Right atrium auricular region (tissue), 2 donors: ENCODE data around the gene PLAGL2. TPM values are rescaled to one million over a fixed set of nuclear protein-coding genes. Genes with fewer than 3 reads are reported as not detected.

Experiments
- DNase-seq: peaks from one replicate; pipeline ENCODE4 v3.0.0-alpha.2; 2019; ENCODE audit warnings: low spot score
- H3K27ac ChIP-seq, 2 donors: fragments of 200-600 bp; sonication (generic); 1 replicate in 1 of 2; 2 replicates in 1 of 2; pipeline ENCODE4 v1.5.1; 2016 to 2019
- H3K27me3 ChIP-seq, 2 donors: fragments of 200-600 bp; sonication (generic); one replicate each; pipeline versions ENCODE4 v1.5.1 to v1.6.0; 2017 to 2019
- H3K36me3 ChIP-seq: fragments of 200-600 bp; sonication (generic); one replicate; pipeline ENCODE4 v1.5.1; 2016
- H3K4me1 ChIP-seq, 2 donors: fragments of 200-600 bp; sonication (generic); one replicate each; pipeline versions ENCODE4 v1.5.1 to v1.6.0; 2017 to 2019
- H3K4me3 ChIP-seq, 2 donors: fragments of 200-600 bp; sonication (generic); 1 replicate in 1 of 2; 2 replicates in 1 of 2; pipeline ENCODE4 v1.5.1; 2017 to 2019; ENCODE audit warnings: mild to moderate bottlenecking in 1 of 2, moderate library complexity in 1 of 2
- H3K9me3 ChIP-seq, 2 donors: fragments of 200-600 bp; sonication (generic); one replicate each; pipeline ENCODE4 v1.5.1; 2019
- total RNA-seq, 2 donors: library from RNA; depleted of rRNA; stranded (reverse); fragments of >200 nt; gene quantifications; one replicate each; pipeline ENCODE4 v1.1.0, GENCODE V29; 2016
- TF ChIP-seq, protein P1 (sequence below), 2 donors: fragments of 200-600 bp; sonication (generic); IDR thresholded peaks; one replicate each; pipeline ENCODE4 v1.5.1; 2019; ENCODE audit warnings: antibody characterized with exemption in 2 of 2

PLAGL2 gene
- total RNA-seq, 2 donors from 2014 or later, result 7.0 to 8.1 TPM

GRCh38 chr20:32168184-32168910 is 39.2 kb downstream of the PLAGL2 start:
- Histone ChIP-seq H3K4me1 (no peaks in the 10 kb centered on the region), H3K9me3 (no peaks in the 10 kb centered on the region), H3K27me3 (no peaks in the 10 kb centered on the region), H3K36me3 (peaks cover 33% of the 10 kb centered on the region), H3K4me3 (no peak overlapping the region), H3K27ac (no peak overlapping the region)
- no peak for DNase-seq
- TF ChIP-seq, protein P1, sequence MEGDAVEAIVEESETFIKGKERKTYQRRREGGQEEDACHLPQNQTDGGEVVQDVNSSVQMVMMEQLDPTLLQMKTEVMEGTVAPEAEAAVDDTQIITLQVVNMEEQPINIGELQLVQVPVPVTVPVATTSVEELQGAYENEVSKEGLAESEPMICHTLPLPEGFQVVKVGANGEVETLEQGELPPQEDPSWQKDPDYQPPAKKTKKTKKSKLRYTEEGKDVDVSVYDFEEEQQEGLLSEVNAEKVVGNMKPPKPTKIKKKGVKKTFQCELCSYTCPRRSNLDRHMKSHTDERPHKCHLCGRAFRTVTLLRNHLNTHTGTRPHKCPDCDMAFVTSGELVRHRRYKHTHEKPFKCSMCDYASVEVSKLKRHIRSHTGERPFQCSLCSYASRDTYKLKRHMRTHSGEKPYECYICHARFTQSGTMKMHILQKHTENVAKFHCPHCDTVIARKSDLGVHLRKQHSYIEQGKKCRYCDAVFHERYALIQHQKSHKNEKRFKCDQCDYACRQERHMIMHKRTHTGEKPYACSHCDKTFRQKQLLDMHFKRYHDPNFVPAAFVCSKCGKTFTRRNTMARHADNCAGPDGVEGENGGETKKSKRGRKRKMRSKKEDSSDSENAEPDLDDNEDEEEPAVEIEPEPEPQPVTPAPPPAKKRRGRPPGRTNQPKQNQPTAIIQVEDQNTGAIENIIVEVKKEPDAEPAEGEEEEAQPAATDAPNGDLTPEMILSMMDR (IDR thresholded peaks at IDR 0.05), result no peak

- Histone ChIP-seq H3K4me1 (no peaks in the 10 kb centered on the region), H3K36me3 (peaks cover 41% of the 10 kb centered on the region), H3K27me3 (no peaks in the 10 kb centered on the region), H3K9me3 (no peaks in the 10 kb centered on the region), H3K4me3 (no peak overlapping the region), H3K27ac (no peak overlapping the region)
- TF ChIP-seq, protein P1 (IDR thresholded peaks at IDR 0.05), result no peak
- DNase-seq, result no peak
Observed at GRCh38 chr20:32167552-32167951, 40.0 kb downstream of the PLAGL2 start.

- no peak overlapping the region for H3K27ac ChIP-seq
- H3K36me3 ChIP-seq, result peaks cover 57% of the 10 kb centered on the region
Observed at GRCh38 chr20:32165836-32166545, 41.6 kb downstream of the PLAGL2 start.

DNA sequence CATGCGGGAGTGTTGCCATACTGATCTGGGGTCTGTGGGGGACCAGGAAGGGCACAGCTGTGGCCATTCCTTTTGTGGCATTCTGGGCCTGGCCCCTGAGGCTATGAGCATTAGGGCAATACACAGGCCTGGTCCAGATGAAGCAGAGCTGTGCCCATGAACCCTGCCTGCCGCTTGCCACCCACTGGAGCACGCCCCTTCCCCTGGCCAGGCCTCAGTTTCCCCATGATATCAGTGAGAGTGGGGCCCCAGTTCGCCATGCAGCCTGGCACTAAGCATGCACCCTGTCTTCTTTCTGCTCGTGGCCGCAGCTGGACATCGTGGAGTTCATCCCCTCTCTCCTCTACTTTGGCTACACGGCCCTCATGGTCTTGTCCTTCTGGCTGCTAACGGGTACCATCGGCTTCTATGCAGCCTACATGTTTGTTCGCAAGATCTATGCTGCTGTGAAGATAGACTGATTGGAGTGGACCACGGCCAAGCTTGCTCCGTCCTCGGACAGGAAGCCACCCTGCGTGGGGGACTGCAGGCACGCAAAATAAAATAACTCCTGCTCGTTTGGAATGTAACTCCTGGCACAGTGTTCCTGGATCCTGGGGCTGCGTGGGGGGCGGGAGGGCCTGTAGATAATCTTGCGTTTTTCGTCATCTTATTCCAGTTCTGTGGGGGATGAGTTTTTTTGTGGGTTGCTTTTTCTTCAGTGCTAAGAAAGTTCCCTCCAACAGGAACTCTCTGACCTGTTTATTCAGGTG is 42.4 kb downstream of the PLAGL2 start:
- peaks cover 62% of the 10 kb centered on the region for H3K36me3 ChIP-seq
- H3K27me3 ChIP-seq, result no peaks in the 10 kb centered on the region
- no peaks in the 10 kb centered on the region for H3K4me1 ChIP-seq
- TF ChIP-seq, protein P1 (IDR thresholded peaks at IDR 0.05), result no peak
- no peak overlapping the region for H3K4me3 ChIP-seq
- H3K9me3 ChIP-seq, result no peaks in the 10 kb centered on the region
- H3K27ac ChIP-seq, result no peak overlapping the region
- DNase-seq, result no peak

More at GRCh38 chr20:32165836-32166545, 41.6 kb downstream of the PLAGL2 start:
- Histone ChIP-seq H3K27me3 (no peaks in the 10 kb centered on the region), H3K4me1 (no peaks in the 10 kb centered on the region), H3K4me3 (no peak overlapping the region), H3K9me3 (no peaks in the 10 kb centered on the region)
- DNase-seq, result no peak
- TF ChIP-seq, protein P1 (IDR thresholded peaks at IDR 0.05), result no peak

- Histone ChIP-seq H3K27ac (no peak overlapping the region), H3K9me3 (no peaks in the 10 kb centered on the region), H3K36me3 (peaks cover 74% of the 10 kb centered on the region), H3K27me3 (no peaks in the 10 kb centered on the region), H3K4me3 (no peak overlapping the region), H3K4me1 (no peaks in the 10 kb centered on the region)
- TF ChIP-seq, protein P1 (IDR thresholded peaks at IDR 0.05), result no peak
- DNase-seq, result no peak
Observed at GRCh38 chr20:32163951-32164350, 43.6 kb downstream of the PLAGL2 start.
